ENCODE results near the gene PARD3.

Gene PARD3

DNA sequence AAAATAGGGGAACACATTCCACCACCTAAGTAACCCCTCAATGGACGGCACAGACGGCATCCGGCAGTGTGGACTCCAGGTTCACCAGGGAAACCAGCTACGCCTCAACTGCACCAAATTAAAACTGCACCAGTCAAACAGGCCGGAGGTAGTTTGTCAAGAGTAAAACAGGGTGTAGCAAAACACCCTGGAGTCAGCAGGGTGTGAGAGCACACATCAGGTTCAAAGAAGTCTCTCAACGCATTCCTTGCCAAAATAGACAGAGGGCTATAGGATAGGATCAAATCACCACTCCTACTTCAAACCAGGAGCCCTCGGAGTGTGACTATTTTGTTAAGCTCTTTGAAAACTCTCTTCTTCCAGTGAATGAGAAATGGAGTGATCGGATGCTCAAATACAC is 135.9 kb downstream of the PARD3 start:
- no peak for DNase-seq

- DNase-seq = no peak
Observed at GRCh38 chr10:34677591-34677990, 137.5 kb downstream of the PARD3 start.

DNA sequence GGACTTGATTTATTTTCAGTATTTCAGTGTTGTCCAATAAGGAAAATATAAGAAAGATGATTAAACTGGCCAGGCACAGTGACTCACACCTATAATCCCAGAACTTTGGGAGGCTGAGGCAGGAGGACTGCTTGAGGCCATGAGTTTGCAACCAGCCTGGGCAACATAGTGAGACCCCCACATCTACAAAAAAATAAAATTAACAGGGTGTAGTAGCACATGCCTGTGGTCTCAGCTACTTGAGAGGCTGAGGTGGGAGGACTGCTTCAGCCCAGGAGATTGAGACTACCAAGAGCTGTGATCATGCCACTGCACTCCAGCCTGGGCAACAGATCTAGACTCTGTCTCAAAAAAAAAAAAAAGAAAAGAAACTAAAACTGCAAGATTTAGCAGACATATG is 138.0 kb downstream of the PARD3 start:
- DNase-seq = no peak

GRCh38 chr10:34674176-34674575 is 140.9 kb downstream of the PARD3 start:
- no peak for DNase-seq

DNA sequence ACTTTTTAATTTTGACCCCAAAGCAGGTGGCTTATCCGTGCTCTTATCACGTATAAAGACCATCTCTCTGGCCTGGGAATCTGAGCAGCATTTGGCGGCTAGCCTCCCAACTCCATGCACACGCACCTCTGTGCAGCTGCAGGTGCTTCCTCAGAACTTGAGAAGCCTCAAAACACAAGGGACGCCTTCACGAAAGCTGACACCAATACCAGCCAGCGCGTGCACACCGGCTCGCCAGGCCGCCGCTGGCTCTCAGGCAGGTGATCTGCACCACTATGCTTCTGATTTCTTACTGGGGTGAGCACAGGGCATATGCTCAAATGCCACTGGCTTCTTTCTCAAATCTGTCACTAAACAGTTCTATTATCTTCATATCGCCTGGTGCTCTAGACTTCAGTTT is 145.0 kb downstream of the PARD3 start:
- DNase-seq = no peak

- DNase-seq = no peak
Observed at GRCh38 chr10:34669079-34669478, 146.0 kb downstream of the PARD3 start.

GRCh38 chr10:34667177-34667576 is 147.9 kb downstream of the PARD3 start:
- DNase-seq = no peak

DNA sequence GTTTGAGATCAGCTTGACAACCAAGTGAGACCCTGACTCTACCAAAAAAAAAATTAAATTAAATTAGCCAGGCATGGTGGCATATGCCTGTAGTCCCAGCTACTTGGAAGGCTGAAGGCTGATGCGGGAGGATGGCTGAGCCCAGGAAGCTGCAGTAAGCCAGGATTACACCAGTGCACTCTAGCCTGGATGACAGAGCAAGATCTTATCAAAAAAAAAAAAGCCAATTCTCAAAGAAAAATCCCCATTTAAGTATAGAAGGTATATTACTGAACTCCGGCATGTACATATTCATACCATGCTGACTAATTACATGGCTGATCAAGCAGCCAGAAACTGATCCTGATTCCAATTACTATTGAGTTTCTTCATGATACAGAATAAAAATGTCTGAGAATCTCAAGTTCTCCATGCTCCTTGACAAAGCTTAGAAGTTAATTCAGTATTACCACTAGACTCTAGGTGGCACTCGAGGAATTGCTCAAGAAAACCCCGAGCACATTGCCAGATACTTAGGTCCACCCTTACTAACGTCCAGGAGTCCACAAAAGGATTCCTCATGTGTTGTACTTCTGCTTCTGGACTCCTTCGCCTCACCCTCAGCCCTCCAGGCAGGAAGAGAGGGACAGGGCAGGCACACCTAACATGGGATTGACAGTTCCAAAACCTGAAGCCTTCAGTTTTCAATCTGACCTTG is 148.9 kb downstream of the PARD3 start:
- DNase-seq = no peak

GRCh38 chr10:34664706-34665105 is 150.4 kb downstream of the PARD3 start:
- no peak for DNase-seq

DNA sequence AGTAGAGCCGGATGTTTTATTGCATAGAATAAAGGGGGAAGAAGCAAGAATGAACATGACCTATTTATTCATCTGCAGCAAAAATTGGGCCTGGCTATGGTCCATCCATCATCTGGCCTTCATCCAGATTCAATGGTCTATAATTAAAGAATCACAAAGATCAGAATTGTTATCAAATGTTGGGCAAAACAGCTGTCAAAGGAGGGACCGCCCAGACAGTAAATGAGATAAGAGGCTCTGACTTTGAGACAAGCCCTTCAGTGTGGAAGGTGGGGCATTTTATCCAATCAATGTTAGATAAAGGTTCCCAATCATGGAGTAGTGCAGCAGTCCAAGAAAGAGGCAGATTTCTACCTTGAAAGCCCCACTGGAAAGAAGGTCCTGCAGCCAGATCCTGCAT is 153.5 kb downstream of the PARD3 start:
- no peak for DNase-seq

GRCh38 chr10:34658934-34659333 is 156.2 kb downstream of the PARD3 start:
- DNase-seq = no peak

DNA sequence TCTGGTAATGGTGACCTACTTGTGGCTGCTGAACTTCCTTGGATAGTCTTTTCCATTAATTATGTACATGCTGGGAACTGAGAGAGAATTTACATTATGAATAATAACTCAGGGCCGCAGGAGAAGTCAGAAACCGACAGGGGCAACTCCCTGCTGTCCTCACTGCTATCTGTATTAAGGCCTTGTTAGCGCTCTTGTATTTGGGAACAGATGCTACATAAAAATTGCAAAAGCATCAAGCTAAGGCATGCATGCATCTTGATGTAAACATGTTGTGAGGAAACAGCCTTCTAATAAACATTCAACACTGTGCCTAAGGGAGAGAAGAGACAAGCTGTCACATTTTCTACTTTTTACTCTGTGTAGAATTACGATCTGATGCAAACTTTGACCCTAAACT is 158.4 kb downstream of the PARD3 start:
- no peak for DNase-seq

GRCh38 chr10:34655286-34656170 is 159.6 kb downstream of the PARD3 start:
- peak; percentile 48 for DNase-seq

DNA sequence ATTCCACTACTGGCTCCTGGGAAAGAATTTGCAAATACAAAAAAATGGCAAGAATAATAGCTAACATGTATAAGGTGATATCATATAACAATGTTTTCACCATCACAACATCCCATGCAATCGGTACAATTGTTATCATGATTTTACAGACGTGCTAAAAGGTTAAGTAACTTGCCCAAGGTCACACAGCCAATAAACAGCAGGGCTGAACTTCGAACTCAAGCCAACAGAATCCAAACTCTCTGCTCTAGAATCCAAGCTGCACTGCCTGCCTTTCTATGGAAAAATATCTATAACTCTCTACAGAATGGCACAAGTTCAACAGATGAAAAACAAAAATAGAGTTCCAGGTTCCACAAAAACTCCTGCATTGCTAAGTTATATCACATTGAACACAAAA is 160.9 kb downstream of the PARD3 start:
- DNase-seq = no peak

- DNase-seq = no peak
Observed at GRCh38 chr10:34653530-34653929, 161.6 kb downstream of the PARD3 start.

DNA sequence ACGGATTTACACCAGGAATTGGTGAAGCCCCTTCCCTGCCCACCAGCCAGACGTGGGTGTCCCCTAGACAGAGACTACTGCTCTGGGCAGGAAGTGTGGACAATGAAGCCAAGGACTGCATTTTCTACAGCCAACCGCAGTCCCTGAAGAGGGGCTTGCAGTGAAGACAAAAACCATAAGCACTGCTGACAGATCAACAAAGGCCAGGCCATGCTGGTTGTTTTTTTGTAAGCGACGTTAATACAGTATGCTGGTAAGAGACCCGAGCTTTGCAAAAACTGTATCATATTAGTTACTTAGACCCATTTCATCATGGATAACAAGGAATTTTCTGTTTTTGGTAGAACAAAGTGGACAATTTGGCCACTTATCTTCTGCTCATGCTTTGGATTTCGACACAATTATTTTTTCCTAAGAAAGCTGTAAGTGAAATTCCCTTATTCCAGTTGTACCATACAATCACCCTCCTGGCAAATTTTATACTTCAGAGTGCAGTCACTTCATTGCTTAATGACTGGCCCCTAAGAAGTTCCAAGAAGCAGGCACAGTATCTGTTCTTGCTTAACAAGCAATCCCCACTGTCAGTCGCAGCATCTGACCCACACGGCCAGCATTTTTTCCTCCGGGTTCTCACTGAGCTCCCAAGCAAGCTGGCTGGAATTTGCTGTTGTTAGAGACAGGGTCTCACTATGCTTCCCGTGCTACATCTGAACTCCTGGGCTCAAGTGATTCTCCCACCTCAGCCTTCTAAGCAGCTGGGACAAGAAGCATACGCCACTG is 163.5 kb downstream of the PARD3 start:
- DNase-seq = no peak

- no peak for DNase-seq
Observed at GRCh38 chr10:34650156-34650555, 164.9 kb downstream of the PARD3 start.

- DNase-seq = no peak
Observed at GRCh38 chr10:34649385-34649784, 165.7 kb downstream of the PARD3 start.

DNA sequence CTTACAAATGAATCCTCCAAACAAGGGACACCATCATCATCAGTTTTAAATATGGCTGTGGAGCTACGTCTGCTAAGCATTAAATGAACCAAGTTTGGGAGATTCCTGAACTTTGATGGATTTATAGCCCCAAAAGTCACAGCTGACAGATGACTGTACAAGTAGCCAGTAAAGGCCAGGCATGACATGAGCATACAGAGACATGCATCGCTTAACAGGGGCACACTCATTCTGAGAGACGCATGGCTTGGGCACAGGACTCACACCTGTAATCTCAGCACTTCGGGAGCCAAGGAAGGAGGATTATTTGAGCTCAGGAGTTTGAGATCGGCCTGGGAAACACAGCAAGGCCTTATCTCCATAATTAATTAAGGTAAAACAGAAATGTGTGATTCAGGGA is 166.2 kb downstream of the PARD3 start:
- no peak for DNase-seq

DNA sequence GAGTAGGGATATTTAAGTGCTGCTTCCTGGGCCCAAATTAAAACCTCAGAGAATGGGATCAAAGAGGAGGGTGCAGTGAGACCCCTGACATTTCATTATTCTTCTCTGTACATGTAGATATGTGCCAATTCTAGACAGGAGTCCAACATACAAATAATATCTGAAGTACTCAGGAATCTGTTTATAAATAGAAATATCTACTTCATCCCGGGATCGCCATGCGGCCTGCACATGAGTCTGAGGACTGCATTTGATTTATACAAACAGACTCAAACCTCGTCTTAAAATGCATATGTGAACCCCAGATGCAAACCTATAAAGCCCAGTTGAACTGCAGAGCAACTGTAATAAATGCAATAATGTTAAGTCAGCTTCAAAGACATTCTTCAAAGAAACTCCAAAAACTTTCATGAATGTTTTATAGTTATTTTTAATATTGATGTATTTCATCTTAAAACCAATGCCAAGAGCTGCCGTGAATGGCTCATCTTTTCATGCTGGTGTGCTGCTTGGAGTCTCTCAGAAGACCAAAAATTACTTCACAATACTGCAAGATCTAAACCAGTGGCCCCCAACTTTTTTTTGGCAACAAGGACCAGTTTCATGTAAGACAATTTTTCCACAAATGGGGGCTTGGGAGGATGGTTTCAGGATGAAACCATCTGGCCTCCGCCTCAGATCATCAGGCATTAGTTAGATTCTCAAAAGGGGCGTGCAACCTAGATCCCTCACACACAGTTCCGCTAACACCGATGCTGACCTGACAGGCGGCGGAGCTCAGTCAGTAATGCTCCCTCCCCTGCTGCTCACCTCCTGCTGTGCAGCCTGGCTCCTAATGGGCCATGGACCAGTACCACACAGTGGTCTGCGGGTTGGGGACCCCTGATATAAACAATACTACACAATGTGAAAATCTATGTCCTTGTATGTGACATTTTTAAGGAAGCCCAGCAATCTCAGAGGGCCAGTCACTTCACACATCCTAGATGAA is 166.9 kb downstream of the PARD3 start:
- DNase-seq = no peak

- DNase-seq = no peak
Observed at GRCh38 chr10:34647160-34647559, 167.9 kb downstream of the PARD3 start.

GRCh38 chr10:34646331-34646730 is 168.8 kb downstream of the PARD3 start:
- no peak for DNase-seq

Data from SHP77 treated with DMSO at 0.1 percent for 48 hours (cell line).